ENCODE results near the gene CAMK2D. TPM values are rescaled to one million over a fixed set of nuclear protein-coding genes. Genes with fewer than 3 reads are reported as not detected.

The CAMK2D gene
- total RNA-seq, 2 experiments from 2014 or later: 62.8 to 66.1 TPM

GRCh38 chr4:113614414-113614813, 147.1 kb downstream of the CAMK2D start:
- TF ChIP-seq, protein P1, sequence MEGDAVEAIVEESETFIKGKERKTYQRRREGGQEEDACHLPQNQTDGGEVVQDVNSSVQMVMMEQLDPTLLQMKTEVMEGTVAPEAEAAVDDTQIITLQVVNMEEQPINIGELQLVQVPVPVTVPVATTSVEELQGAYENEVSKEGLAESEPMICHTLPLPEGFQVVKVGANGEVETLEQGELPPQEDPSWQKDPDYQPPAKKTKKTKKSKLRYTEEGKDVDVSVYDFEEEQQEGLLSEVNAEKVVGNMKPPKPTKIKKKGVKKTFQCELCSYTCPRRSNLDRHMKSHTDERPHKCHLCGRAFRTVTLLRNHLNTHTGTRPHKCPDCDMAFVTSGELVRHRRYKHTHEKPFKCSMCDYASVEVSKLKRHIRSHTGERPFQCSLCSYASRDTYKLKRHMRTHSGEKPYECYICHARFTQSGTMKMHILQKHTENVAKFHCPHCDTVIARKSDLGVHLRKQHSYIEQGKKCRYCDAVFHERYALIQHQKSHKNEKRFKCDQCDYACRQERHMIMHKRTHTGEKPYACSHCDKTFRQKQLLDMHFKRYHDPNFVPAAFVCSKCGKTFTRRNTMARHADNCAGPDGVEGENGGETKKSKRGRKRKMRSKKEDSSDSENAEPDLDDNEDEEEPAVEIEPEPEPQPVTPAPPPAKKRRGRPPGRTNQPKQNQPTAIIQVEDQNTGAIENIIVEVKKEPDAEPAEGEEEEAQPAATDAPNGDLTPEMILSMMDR (IDR thresholded peaks at IDR 0.05): no peak
- H3K9me3 Mint-ChIP-seq: no peaks in the 10 kb centered on the region
- H3K4me1 Mint-ChIP-seq (ENCODE audit: low read depth): peaks cover 22% of the 10 kb centered on the region
- intact Hi-C loops (cut with micrococcal nuclease): no loop called here
- DNase-seq (no peak), ATAC-seq (no peak)
- ChIA-PET CTCF (interaction anchor here (1.6 kb wide), 1 partner anchor 20 kb away, joined by 3 read pairs; no protein-coding TSS in a partner anchor), POLR2A (no interaction called here)
- H3K27me3 Mint-ChIP-seq: no peaks in the 10 kb centered on the region
- peaks cover 29% of the 10 kb centered on the region for H3K36me3 Mint-ChIP-seq (ENCODE audit: low read depth)
- no peak overlapping the region for H3K27ac Mint-ChIP-seq
- H3K4me3 Mint-ChIP-seq: no peak overlapping the region

GRCh38 chr4:113613503-113613902, 148.0 kb downstream of the CAMK2D start:
- ATAC-seq: no peak
- no peak for DNase-seq
- peaks cover 36% of the 10 kb centered on the region for H3K36me3 Mint-ChIP-seq (ENCODE audit: low read depth)
- no peak overlapping the region for H3K27ac Mint-ChIP-seq
- H3K9me3 Mint-ChIP-seq: no peaks in the 10 kb centered on the region
- CTCF ChIA-PET: interaction anchor here (1.6 kb wide), 1 partner anchor 21 kb away, joined by 3 read pairs; no protein-coding TSS in a partner anchor
- intact Hi-C loops (cut with micrococcal nuclease): no loop called here
- POLR2A ChIA-PET: no interaction called here
- peaks cover 23% of the 10 kb centered on the region for H3K4me1 Mint-ChIP-seq (ENCODE audit: low read depth)
- no peak overlapping the region for H3K4me3 Mint-ChIP-seq
- TF ChIP-seq, protein P1 (IDR thresholded peaks at IDR 0.05): no peak
- H3K27me3 Mint-ChIP-seq: no peaks in the 10 kb centered on the region

DNA sequence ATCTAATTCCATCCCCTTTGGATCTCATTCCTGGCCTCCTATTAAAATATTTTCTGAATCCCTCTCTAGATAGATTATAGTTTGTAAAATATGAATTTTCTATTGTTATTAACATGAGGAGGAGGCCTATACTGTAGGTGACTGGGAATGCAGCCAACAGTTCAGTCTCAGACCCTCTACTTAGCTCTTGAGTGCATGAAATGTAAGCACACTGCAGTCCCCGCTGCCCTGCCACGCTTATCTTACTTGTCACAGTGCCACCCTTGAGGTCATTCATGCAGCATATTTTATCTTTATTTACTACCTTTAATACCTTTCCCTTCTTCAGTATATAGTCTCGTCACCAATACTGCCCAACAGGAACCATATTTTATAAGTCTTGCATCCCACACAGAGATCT, 151.0 kb downstream of the CAMK2D start:
- ChIA-PET CTCF (interaction anchor here (1.1 to 1.2 kb wide), 2 partner anchors 36 to 131 kb away, joined by 3 read pairs; no protein-coding TSS in a partner anchor), POLR2A (no interaction called here)
- peaks cover 7% of the 10 kb centered on the region for H3K9me3 Mint-ChIP-seq
- intact Hi-C loops (cut with micrococcal nuclease): no loop called here
- peak overlapping the region; percentile 36 for H3K27ac Mint-ChIP-seq
- peaks cover 36% of the 10 kb centered on the region for H3K4me1 Mint-ChIP-seq (ENCODE audit: low read depth)
- ATAC-seq (no peak), DNase-seq (no peak)
- no peaks in the 10 kb centered on the region for H3K27me3 Mint-ChIP-seq
- H3K36me3 Mint-ChIP-seq (ENCODE audit: low read depth): peaks cover 55% of the 10 kb centered on the region
- no peak overlapping the region for H3K4me3 Mint-ChIP-seq
- TF ChIP-seq, protein P1 (IDR thresholded peaks at IDR 0.05): no peak

- POLR2A ChIA-PET: no interaction called here
Observed at GRCh38 chr4:113607998-113608397, 153.5 kb downstream of the CAMK2D start.

GRCh38 chr4:113607147-113607720, 154.3 kb downstream of the CAMK2D start:
- POLR2A ChIA-PET: no interaction called here
- peaks cover 25% of the 10 kb centered on the region for H3K4me1 Mint-ChIP-seq (ENCODE audit: low read depth)

More at GRCh38 chr4:113607998-113608397, 153.5 kb downstream of the CAMK2D start:
- TF ChIP-seq, protein P1 (IDR thresholded peaks at IDR 0.05): no peak
- intact Hi-C loops (cut with micrococcal nuclease): no loop called here
- Mint-ChIP-seq H3K9me3 (peaks cover 7% of the 10 kb centered on the region), H3K36me3 (ENCODE audit: low read depth) (peaks cover 51% of the 10 kb centered on the region), H3K27ac (peak overlapping the region; percentile 59), H3K4me1 (ENCODE audit: low read depth) (peaks cover 26% of the 10 kb centered on the region), H3K4me3 (no peak overlapping the region), H3K27me3 (no peaks in the 10 kb centered on the region)
- ATAC-seq: peak; percentile 65
- DNase-seq: no peak
- CTCF ChIA-PET: no interaction called here

More at GRCh38 chr4:113607147-113607720, 154.3 kb downstream of the CAMK2D start:
- intact Hi-C loops (cut with micrococcal nuclease): no loop called here
- no peaks in the 10 kb centered on the region for H3K27me3 Mint-ChIP-seq
- H3K36me3 Mint-ChIP-seq (ENCODE audit: low read depth): peaks cover 58% of the 10 kb centered on the region
- TF ChIP-seq, protein P1 (IDR thresholded peaks at IDR 0.05): no peak
- H3K4me3 Mint-ChIP-seq: no peak overlapping the region
- DNase-seq (no peak), ATAC-seq (no peak)
- H3K27ac Mint-ChIP-seq: peak overlapping the region; percentile 59
- H3K9me3 Mint-ChIP-seq: peaks cover 7% of the 10 kb centered on the region
- CTCF ChIA-PET: no interaction called here
